HG03159 (cell line): Measurements from ENCODE around the gene ISOC1.

Source experiments
- ATAC-seq: cut with Tn5 transposase; IDR thresholded peaks from one replicate; pipeline ENCODE4 v1.9.1; 2021; ENCODE audit warnings: mild to moderate bottlenecking, moderate library complexity; ENCODE audit not compliant: unreplicated experiment

Gene ISOC1

DNA sequence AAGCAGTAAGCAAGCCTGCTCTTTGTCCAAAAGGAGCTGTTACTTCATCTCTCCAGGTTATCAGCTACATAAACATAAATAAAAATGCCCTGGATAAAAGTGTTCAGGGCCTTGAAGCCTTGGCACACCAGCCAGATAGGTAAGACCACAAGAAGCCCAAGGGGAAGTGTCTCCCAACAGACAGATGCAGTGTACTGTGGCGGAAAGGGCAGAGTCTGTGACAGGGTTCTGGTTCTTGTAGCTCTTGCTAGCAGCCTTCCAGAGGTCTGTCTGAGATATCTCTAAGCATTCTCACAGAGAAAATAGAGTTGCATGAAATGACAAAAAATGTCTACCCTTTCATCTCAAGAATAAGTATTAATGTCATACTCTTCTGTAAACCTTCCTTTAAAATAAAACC lies 30.1 kb downstream of the ISOC1 start:
- ATAC-seq: no peak

DNA sequence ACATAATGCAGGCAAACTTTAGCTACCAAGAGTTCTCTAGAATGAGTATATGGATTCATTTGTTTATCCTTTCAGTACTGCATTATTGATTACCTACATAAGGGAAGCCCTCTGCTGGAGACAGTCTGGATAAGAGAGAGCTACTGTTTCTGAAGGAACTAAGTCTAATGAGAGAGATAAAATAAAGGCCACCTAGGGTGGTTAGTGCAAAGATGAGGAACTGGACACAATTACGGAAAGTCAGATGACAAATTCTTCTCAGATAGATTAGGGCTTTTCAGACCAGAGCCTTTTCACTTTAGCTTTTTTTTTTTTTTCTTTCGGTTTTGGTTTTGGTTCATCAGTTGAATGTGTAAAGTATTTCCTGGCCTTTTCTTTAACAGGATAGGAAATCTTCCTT lies 31.3 kb downstream of the ISOC1 start:
- ATAC-seq: peak; percentile 80

GRCh38 chr5:129133553-129133952 lies 39.0 kb downstream of the ISOC1 start:
- no peak for ATAC-seq

DNA sequence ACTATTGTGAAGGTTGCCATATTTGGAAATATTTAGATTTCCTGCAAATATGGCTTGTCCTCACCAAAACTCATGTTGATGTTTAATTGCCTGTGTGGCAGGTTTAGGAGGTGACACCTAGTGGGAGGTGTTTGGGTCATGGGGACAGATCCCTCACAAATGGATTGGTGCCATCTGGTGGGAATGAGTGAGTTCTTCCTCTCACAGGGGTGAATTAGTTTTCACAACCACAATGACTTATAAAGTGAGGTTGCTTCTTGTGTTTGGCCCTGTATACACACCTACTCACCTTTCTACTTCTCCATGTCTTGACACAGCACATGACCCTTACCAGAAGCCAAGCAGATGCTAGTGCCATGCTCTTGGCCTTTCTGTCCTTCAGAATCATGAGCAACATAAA lies 41.1 kb downstream of the ISOC1 start:
- ATAC-seq: peak; percentile 71

DNA sequence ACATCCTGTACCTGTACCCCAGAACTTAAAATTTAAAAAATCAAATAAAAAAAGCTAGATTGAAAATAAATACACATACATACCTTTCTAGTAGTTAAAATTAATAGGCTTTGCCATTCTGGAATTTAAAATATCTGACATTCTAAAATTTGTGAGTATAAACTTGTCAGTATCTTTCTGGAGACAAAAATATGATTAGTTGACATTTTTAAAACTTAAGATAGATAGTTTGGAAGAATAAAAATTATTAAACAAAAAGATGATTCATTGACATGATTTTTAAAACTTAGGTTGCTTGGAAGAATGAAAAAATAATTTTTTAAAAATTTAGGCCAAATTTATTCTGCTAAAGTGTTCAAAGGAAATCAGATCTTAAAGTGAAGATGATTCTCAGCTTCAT lies 43.1 kb downstream of the ISOC1 start:
- no peak for ATAC-seq

DNA sequence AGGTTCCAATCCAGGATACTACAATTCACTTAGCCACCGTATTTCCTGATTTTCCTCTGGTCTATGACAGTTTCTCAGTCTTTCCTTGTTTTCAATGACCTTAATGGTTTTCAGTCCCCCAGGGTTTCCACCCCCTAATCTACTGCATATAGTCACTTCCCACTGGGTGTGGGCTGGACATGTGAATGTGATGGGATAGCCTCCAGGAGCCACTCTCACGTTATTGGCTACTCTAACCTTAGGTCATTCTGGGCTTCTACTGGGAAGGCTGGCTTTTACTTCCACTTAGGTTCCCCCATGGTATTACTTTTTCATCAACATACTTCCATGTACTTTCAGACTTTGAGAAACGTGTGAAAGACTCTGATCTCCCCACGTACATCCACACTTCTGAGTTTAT lies 46.5 kb downstream of the ISOC1 start:
- ATAC-seq: no peak

DNA sequence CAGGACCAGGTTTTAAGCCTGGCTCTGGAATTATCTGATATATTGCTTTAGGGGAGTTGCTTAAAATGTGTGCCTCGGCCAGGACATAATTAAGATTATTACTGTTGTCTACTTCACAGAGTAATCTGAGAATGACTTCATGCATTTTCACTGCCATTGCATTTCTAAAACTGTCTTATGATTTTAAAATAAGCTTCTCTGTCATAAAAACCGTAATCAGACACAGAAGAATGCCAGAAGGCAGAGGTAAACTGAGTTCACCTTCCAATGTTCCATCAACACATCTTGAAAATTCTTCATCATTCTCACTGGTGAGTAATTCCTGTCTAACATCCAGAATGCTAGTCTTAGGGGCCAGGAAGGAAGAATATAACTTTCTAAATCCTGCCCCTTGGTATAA lies 47.1 kb downstream of the ISOC1 start:
- no peak for ATAC-seq

- no peak for ATAC-seq
Measured at GRCh38 chr5:129155876-129156275, 61.3 kb downstream of the ISOC1 start.

- ATAC-seq: no peak
Measured at GRCh38 chr5:129161830-129162229, 67.3 kb downstream of the ISOC1 start.
